ENCODE results near the gene LINGO3.

LINGO3 gene

DNA sequence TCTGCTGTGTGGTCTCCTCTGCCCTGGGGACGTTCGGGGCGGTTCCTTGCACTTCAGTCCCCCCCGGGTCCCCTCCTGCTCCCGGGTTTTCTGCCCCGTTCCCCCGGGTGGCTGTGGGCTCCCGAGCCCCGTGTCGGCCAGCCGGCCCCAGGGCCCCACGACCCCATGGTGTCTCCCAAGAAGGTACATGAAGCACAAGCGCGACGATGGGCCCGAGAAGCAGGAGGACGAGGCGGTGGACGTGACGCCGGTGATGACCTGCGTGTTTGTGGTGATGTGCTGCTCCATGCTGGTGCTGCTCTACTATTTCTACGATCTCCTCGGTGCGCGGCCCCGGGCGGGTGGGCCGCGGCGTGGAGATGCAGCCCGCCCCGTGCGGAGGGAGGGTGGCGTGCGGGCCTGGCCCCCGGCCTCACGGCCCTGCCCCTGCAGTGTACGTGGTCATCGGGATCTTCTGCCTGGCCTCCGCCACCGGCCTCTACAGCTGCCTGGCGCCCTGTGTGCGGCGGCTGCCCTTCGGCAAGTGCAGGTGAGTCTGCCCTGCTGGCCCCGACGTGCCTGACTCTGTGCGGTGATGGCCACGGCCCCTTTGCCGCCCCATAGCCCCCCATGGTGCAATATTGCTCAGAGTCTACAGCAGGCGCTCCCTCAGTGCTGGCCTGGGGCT lies 31.8 kb upstream of the LINGO3 start:
- no peak for TF ChIP-seq CTCF (IDR thresholded peaks at IDR 0.05; ENCODE audit: borderline replicate concordance, insufficient read depth, low read depth, low read length)
- H3K4me3 ChIP-seq (ENCODE audit: low read depth, low read length), result no peak overlapping the region

GRCh38 chr19:2338751-2339643 lies 31.0 kb upstream of the LINGO3 start:
- H3K4me3 ChIP-seq (ENCODE audit: low read depth, low read length), result no peak overlapping the region
- no peak for TF ChIP-seq CTCF (IDR thresholded peaks at IDR 0.05; ENCODE audit: borderline replicate concordance, insufficient read depth, low read depth, low read length)

DNA sequence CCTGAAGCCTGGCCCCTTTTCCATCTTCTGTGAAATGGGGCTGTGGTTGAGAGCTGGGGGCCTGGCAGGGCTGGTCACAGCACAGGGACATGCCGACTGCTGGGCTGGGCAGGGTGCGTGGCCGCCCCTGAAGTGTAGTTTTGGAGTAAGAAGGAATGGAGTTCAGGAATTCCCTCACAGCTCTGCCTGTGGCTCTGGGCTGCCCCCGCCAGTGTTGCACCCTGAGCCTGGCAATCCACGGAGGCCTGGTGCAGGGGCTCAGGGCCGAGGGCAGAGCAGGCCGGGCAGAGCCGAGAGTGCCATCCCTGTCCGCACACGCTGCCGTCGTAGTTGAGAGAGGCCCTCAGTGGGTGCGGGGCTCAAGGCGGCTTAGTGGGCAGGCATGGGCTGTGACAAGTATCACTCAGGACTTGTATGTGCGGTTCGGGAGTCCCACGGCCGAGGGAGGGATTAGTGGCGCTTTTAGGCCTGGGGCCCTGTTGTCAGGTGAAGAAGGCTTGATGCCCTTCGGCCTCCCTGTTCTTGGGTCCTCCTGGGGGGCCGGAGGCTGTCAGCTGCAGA lies 30.2 kb upstream of the LINGO3 start:
- no peak for TF ChIP-seq CTCF (IDR thresholded peaks at IDR 0.05; ENCODE audit: borderline replicate concordance, insufficient read depth, low read depth, low read length)
- no peak overlapping the region for H3K4me3 ChIP-seq (ENCODE audit: low read depth, low read length)

- H3K4me3 ChIP-seq (ENCODE audit: low read depth, low read length), result no peak overlapping the region
- no peak for TF ChIP-seq CTCF (IDR thresholded peaks at IDR 0.05; ENCODE audit: borderline replicate concordance, insufficient read depth, low read depth, low read length)
These were observed 29.4 kb upstream of the LINGO3 start for GRCh38 chr19:2337329-2337707.

- TF ChIP-seq CTCF (IDR thresholded peaks at IDR 0.05; ENCODE audit: borderline replicate concordance, insufficient read depth, low read depth, low read length), result no peak
- H3K4me3 ChIP-seq (ENCODE audit: low read depth, low read length), result no peak overlapping the region
These were observed 28.8 kb upstream of the LINGO3 start for GRCh38 chr19:2336528-2337328.

GRCh38 chr19:2335848-2336247 lies 27.9 kb upstream of the LINGO3 start:
- TF ChIP-seq CTCF (IDR thresholded peaks at IDR 0.05; ENCODE audit: borderline replicate concordance, insufficient read depth, low read depth, low read length), result no peak
- no peak overlapping the region for H3K4me3 ChIP-seq (ENCODE audit: low read depth, low read length)
